Measurements from ENCODE around the gene CFAP126. TPM values are rescaled to one million over a fixed set of nuclear protein-coding genes. Genes with fewer than 3 reads are reported as not detected.

Gene CFAP126
- total and polyA plus RNA-seq, 2 donors (not counting 1 experiment from before 2014, with no cell fraction given): not detected

- Histone ChIP-seq H3K79me2 (ENCODE audit: control insufficient read depth, insufficient read depth, low read length) (no peaks in the 10 kb centered on the region), H3K9ac (ENCODE audit: low read length) (no peak overlapping the region), H3K27me3 (replicated peaks in 1 of 4; ENCODE audit: control extremely low read depth in 1 of 4, control insufficient read depth in 3 of 4, insufficient read depth in 4 of 4, low read length in 3 of 4) (no peaks in the 10 kb centered on the region), H2AFZ (ENCODE audit: insufficient read depth, low read depth, low read length, poor library complexity, severe bottlenecking) (no peak overlapping the region), H3K9me3 (ENCODE audit: control extremely low read depth in 1 of 3, control insufficient read depth in 2 of 3, insufficient read depth in 1 of 3, low read length in 2 of 3) (no peaks in the 10 kb centered on the region), H4K20me1 (ENCODE audit: control insufficient read depth, insufficient read depth, low read length, poor library complexity, severe bottlenecking) (no peaks in the 10 kb centered on the region), H3K4me3 (ENCODE audit: control extremely low read depth in 1 of 5, extremely low read depth in 1 of 5, insufficient read depth in 1 of 5, low read depth in 2 of 5, low read length in 4 of 5) (no peak overlapping the region), H3K27ac (ENCODE audit: low read length in 2 of 2) (no peak overlapping the region), H3K4me2 (replicated peaks; ENCODE audit: low read depth, low read length, poor library complexity, severe bottlenecking) (no peak overlapping the region), H3K4me1 (ENCODE audit: control insufficient read depth in 2 of 2, insufficient read depth in 2 of 2, low read length in 2 of 2) (peaks cover 0 to 3% of the 10 kb centered on the region in 2 donors), H3K36me3 (replicated peaks in 1 of 2; ENCODE audit: control extremely low read depth in 1 of 2, control insufficient read depth in 1 of 2, extremely low read depth in 1 of 2, insufficient read depth in 2 of 2, low read length in 1 of 2) (no peaks in the 10 kb centered on the region)
- CTCF ChIA-PET: interaction anchor here (1.1 kb wide), 1 partner anchor 186 kb away, joined by 3 read pairs; no protein-coding TSS in a partner anchor
- ATAC-seq (ENCODE audit: low read depth) (no peak), DNase-seq (no peak)
- Mint-ChIP-seq H3K9me3 (ENCODE audit: insufficient read depth) (no peaks in the 10 kb centered on the region), H3K27me3 (no peaks in the 10 kb centered on the region), H3K4me1 (no peaks in the 10 kb centered on the region), H3K27ac (no peak overlapping the region), H3K4me3 (no peak overlapping the region)
- no CpG with 5 or more reads among the region's 5 CpGs for WGBS (ENCODE audit: insufficient coverage)
- TF ChIP-seq EZH2 (IDR thresholded peaks at IDR 0.05; ENCODE audit: borderline replicate concordance, insufficient read depth, low read depth, low read length, poor library complexity, severe bottlenecking): no peak
- TF ChIP-seq, protein P1, sequence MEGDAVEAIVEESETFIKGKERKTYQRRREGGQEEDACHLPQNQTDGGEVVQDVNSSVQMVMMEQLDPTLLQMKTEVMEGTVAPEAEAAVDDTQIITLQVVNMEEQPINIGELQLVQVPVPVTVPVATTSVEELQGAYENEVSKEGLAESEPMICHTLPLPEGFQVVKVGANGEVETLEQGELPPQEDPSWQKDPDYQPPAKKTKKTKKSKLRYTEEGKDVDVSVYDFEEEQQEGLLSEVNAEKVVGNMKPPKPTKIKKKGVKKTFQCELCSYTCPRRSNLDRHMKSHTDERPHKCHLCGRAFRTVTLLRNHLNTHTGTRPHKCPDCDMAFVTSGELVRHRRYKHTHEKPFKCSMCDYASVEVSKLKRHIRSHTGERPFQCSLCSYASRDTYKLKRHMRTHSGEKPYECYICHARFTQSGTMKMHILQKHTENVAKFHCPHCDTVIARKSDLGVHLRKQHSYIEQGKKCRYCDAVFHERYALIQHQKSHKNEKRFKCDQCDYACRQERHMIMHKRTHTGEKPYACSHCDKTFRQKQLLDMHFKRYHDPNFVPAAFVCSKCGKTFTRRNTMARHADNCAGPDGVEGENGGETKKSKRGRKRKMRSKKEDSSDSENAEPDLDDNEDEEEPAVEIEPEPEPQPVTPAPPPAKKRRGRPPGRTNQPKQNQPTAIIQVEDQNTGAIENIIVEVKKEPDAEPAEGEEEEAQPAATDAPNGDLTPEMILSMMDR (IDR thresholded peaks at IDR 0.05): no peak
- intact Hi-C loops (cut with micrococcal nuclease): no loop called here
- POLR2A ChIA-PET: interaction anchor here (0.6 to 0.7 kb wide), 2 partner anchors 152 to 176 kb away, joined by 6 to 7 read pairs; partner anchors contain the start of gene TOMM40L
These were observed 10.3 kb upstream of the CFAP126 start for GRCh38 chr1:161378014-161378413.

DNA sequence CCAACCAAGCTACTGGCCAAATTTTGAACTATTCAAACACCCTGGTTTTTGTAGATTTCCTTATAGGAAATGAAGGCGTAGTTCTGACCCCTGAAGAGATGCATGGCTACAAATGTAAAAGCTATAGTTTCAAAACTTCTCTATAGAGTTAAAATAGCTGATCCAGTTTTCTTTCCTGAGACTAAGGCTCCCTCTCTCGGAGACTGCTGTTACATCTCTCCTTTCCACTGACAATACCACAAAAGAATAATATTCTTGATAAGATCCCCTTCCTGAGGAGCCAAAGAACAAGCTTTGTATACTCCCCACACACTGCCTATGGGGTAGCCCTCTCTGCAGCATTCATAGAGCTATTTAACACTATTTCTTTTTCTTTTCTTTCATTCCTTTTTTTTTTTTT lies 6.7 kb upstream of the CFAP126 start:
- no peaks in the 10 kb centered on the region for H3K4me1 Mint-ChIP-seq
- no peaks in the 10 kb centered on the region for H3K9me3 Mint-ChIP-seq (ENCODE audit: insufficient read depth)
- intact Hi-C loops (cut with micrococcal nuclease): no loop called here
- ChIA-PET CTCF (interaction anchor here (0.7 to 2.5 kb wide), 3 partner anchors 8 to 377 kb away, joined by 3 to 7 read pairs (median 7); no protein-coding TSS in a partner anchor), POLR2A (no interaction called here)
- DNase-seq (no peak), ATAC-seq (ENCODE audit: low read depth) (no peak)
- Histone ChIP-seq H3K27me3 (replicated peaks in 1 of 4; ENCODE audit: control extremely low read depth in 1 of 4, control insufficient read depth in 3 of 4, insufficient read depth in 4 of 4, low read length in 3 of 4) (no peaks in the 10 kb centered on the region), H3K79me2 (ENCODE audit: control insufficient read depth, insufficient read depth, low read length) (no peaks in the 10 kb centered on the region), H3K27ac (ENCODE audit: low read length in 2 of 2) (no peak overlapping the region), H4K20me1 (ENCODE audit: control insufficient read depth, insufficient read depth, low read length, poor library complexity, severe bottlenecking) (no peaks in the 10 kb centered on the region), H3K4me2 (replicated peaks; ENCODE audit: low read depth, low read length, poor library complexity, severe bottlenecking) (no peak overlapping the region), H3K4me1 (ENCODE audit: control insufficient read depth in 2 of 2, insufficient read depth in 2 of 2, low read length in 2 of 2) (no peaks in the 10 kb centered on the region), H3K9me3 (ENCODE audit: control extremely low read depth in 1 of 3, control insufficient read depth in 2 of 3, insufficient read depth in 1 of 3, low read length in 2 of 3) (no peaks in the 10 kb centered on the region), H3K4me3 (ENCODE audit: control extremely low read depth in 1 of 5, extremely low read depth in 1 of 5, insufficient read depth in 1 of 5, low read depth in 2 of 5, low read length in 4 of 5) (no peak overlapping the region), H3K36me3 (replicated peaks in 1 of 2; ENCODE audit: control extremely low read depth in 1 of 2, control insufficient read depth in 1 of 2, extremely low read depth in 1 of 2, insufficient read depth in 2 of 2, low read length in 1 of 2) (no peaks in the 10 kb centered on the region), H3K9ac (ENCODE audit: low read length) (no peak overlapping the region), H2AFZ (ENCODE audit: insufficient read depth, low read depth, low read length, poor library complexity, severe bottlenecking) (no peak overlapping the region)
- TF ChIP-seq, protein P1 (IDR thresholded peaks at IDR 0.05): no peak
- TF ChIP-seq EZH2 (IDR thresholded peaks at IDR 0.05; ENCODE audit: borderline replicate concordance, insufficient read depth, low read depth, low read length, poor library complexity, severe bottlenecking): no peak
- 25% methylated on average over 1 of the region's 2 CpGs for WGBS (ENCODE audit: insufficient coverage)
- no peak overlapping the region for H3K4me3 Mint-ChIP-seq
- no peaks in the 10 kb centered on the region for H3K27me3 Mint-ChIP-seq
- H3K27ac Mint-ChIP-seq: no peak overlapping the region

All from B cell (primary cell).